HUES64 (cell line): Measurements from ENCODE around the gene WDCP.

Experiments used
- H3K27ac ChIP-seq: 2 replicates; pipeline ENCODE4 v1.7.0; 2013; ENCODE audit warnings: low read depth, low read length, inconsistent platforms
- H3K27me3 ChIP-seq: 2 replicates; pipeline ENCODE4 v1.6.1; 2013; ENCODE audit warnings: mild to moderate bottlenecking, low read length; ENCODE audit not compliant: insufficient read depth
- H3K36me3 ChIP-seq: 2 replicates; pipeline ENCODE4 v1.6.1; 2013; ENCODE audit warnings: mild to moderate bottlenecking, low read length; ENCODE audit not compliant: insufficient read depth
- H3K4me1 ChIP-seq: 2 replicates; pipeline ENCODE4 v1.6.1; 2013; ENCODE audit warnings: mild to moderate bottlenecking, low read length, moderate library complexity; ENCODE audit not compliant: insufficient read depth
- H3K4me3 ChIP-seq: 2 replicates; pipeline ENCODE4 v1.5.1; 2013; ENCODE audit warnings: mild to moderate bottlenecking, low read length, moderate library complexity
- H3K9ac ChIP-seq: 2 replicates; pipeline ENCODE4 v1.6.1; 2013; ENCODE audit warnings: mild to moderate bottlenecking, low read depth, low read length
- H3K9me3 ChIP-seq: 2 replicates; pipeline ENCODE4 v1.6.1; 2013; ENCODE audit warnings: low read depth, low read length; ENCODE audit not compliant: insufficient read depth
- WGBS: fragments of 150-250, 120-280 bp; methylation state at CpG from one replicate; pipeline ENCODE4 v1.1.7; 2013; ENCODE audit warnings: missing lambda C conversion rate; 5-methylcytosine and 5-hydroxymethylcytosine counted together

WDCP gene

GRCh38 chr2:24058564-24059271, 11.5 kb upstream of the WDCP start:
- 94% methylated on average over 4 of the region's 4 CpGs for WGBS
- Histone ChIP-seq H3K9me3 (no peaks in the 10 kb centered on the region), H3K4me3 (no peak overlapping the region), H3K4me1 (no peaks in the 10 kb centered on the region), H3K27ac (no peak overlapping the region), H3K9ac (no peak overlapping the region), H3K27me3 (no peaks in the 10 kb centered on the region), H3K36me3 (peaks cover 31% of the 10 kb centered on the region)

- Histone ChIP-seq H3K27me3 (no peaks in the 10 kb centered on the region), H3K4me3 (no peak overlapping the region), H3K9ac (no peak overlapping the region), H3K36me3 (peaks cover 15% of the 10 kb centered on the region), H3K27ac (no peak overlapping the region), H3K9me3 (no peaks in the 10 kb centered on the region), H3K4me1 (no peaks in the 10 kb centered on the region)
- 93% methylated on average over 6 of the region's 6 CpGs for WGBS
These were observed 8.6 kb upstream of the WDCP start for GRCh38 chr2:24055750-24056149.

- Histone ChIP-seq H3K27ac (no peak overlapping the region), H3K27me3 (no peaks in the 10 kb centered on the region), H3K4me3 (no peak overlapping the region), H3K9me3 (no peaks in the 10 kb centered on the region), H3K36me3 (peaks cover 15% of the 10 kb centered on the region), H3K9ac (no peak overlapping the region), H3K4me1 (no peaks in the 10 kb centered on the region)
- 92% methylated on average over 7 of the region's 8 CpGs for WGBS
These were observed 7.3 kb upstream of the WDCP start for GRCh38 chr2:24054366-24055010.

- WGBS, result 80% methylated on average over 1 of the region's 1 CpG
- H3K27me3 ChIP-seq, result no peaks in the 10 kb centered on the region
- no peak overlapping the region for H3K27ac ChIP-seq
These were observed 5.8 kb upstream of the WDCP start for GRCh38 chr2:24052951-24053350.

GRCh38 chr2:24051833-24052232, 4.6 kb upstream of the WDCP start:
- Histone ChIP-seq H3K4me3 (no peak overlapping the region), H3K27me3 (no peaks in the 10 kb centered on the region), H3K36me3 (peaks cover 15% of the 10 kb centered on the region), H3K9me3 (no peaks in the 10 kb centered on the region), H3K27ac (no peak overlapping the region), H3K4me1 (peaks cover 5% of the 10 kb centered on the region), H3K9ac (no peak overlapping the region)
- WGBS, result 92% methylated on average over 8 of the region's 8 CpGs

More at GRCh38 chr2:24052951-24053350, 5.8 kb upstream of the WDCP start:
- peaks cover 15% of the 10 kb centered on the region for H3K36me3 ChIP-seq
- no peaks in the 10 kb centered on the region for H3K9me3 ChIP-seq
- no peak overlapping the region for H3K4me3 ChIP-seq
- no peak overlapping the region for H3K9ac ChIP-seq
- peaks cover 5% of the 10 kb centered on the region for H3K4me1 ChIP-seq

GRCh38 chr2:24050041-24050979, 3.1 kb upstream of the WDCP start:
- Histone ChIP-seq H3K27ac (no peak overlapping the region; the same call in 1 of the 2 replicates), H3K36me3 (peaks cover 10% of the 10 kb centered on the region; the same call in 1 of the 2 replicates), H3K4me3 (peak overlapping the region; percentile 91), H3K4me1 (peaks cover 10% of the 10 kb centered on the region), H3K9me3 (no peaks in the 10 kb centered on the region), H3K9ac (peak overlapping the region; percentile 71), H3K27me3 (no peaks in the 10 kb centered on the region)
- 2% methylated on average over 46 of the region's 47 CpGs for WGBS

GRCh38 chr2:24049485-24050021, 2.4 kb upstream of the WDCP start, which contains the start of gene FKBP1B:
FKBP1B (plus strand) TSS chr2:24049741; CDS start chr2:24049850, 109 bp downstream.
- WGBS, result under 1% methylated on average over 52 of the region's 52 CpGs
- Histone ChIP-seq H3K4me1 (peaks cover 10% of the 10 kb centered on the region), H3K36me3 (peaks cover 6% of the 10 kb centered on the region; the same call in 1 of the 2 replicates), H3K27ac (peak within 1 kb of the TSS; percentile 18; the same call in 1 of the 2 replicates), H3K9ac (peak within 1 kb of the TSS; percentile 71), H3K27me3 (no peaks in the 10 kb centered on the region), H3K9me3 (no peaks in the 10 kb centered on the region), H3K4me3 (peak within 1 kb of the TSS; percentile 91)

- Histone ChIP-seq H3K9me3 (no peaks in the 10 kb centered on the region), H3K36me3 (0 out of 2 replicates have a peak, but pooled peaks cover under 1% of the 10 kb centered on the region), H3K27ac (no peak overlapping the region), H3K4me1 (peaks cover 10% of the 10 kb centered on the region), H3K27me3 (no peaks in the 10 kb centered on the region), H3K9ac (no peak overlapping the region), H3K4me3 (peak overlapping the region; percentile 91)
- 73% methylated on average over 22 of the region's 23 CpGs for WGBS
These were observed 1.7 kb upstream of the WDCP start for GRCh38 chr2:24048769-24049484.

- WGBS, result 51% methylated on average over 8 of the region's 8 CpGs
- no peak overlapping the region; the same call in 1 of the 2 replicates for H3K27ac ChIP-seq
- H3K27me3 ChIP-seq, result no peaks in the 10 kb centered on the region
- peaks cover 10% of the 10 kb centered on the region for H3K4me1 ChIP-seq
- no peak overlapping the region for H3K9ac ChIP-seq
- H3K36me3 ChIP-seq, result peaks cover 7% of the 10 kb centered on the region
- no peaks in the 10 kb centered on the region for H3K9me3 ChIP-seq
- H3K4me3 ChIP-seq, result peak overlapping the region; percentile 89
These were observed 477 bp upstream of the WDCP start for GRCh38 chr2:24047703-24048033.

- H3K36me3 ChIP-seq, result peaks cover 7% of the 10 kb centered on the region
- H3K27ac ChIP-seq, result no peak overlapping the region
- peak overlapping the region; percentile 71; the same call in 1 of the 2 replicates for H3K9ac ChIP-seq
- whole genome bisulfite sequencing, result 0% methylated on average over 1 of the region's 2 CpGs
- no peaks in the 10 kb centered on the region for H3K27me3 ChIP-seq
- H3K9me3 ChIP-seq, result no peaks in the 10 kb centered on the region
- H3K4me1 ChIP-seq, result peaks cover 10% of the 10 kb centered on the region
- peak overlapping the region; percentile 89 for H3K4me3 ChIP-seq
These were observed 627 bp downstream of the WDCP start for GRCh38 chr2:24046599-24046929.
